HG03520 (cell line): ENCODE data around the gene EPHA5.
"Not testable (repeated sequence)": the region's sequence is repeated elsewhere in the genome, so short reads cannot be mapped to it uniquely, and the experiment has no call there.

Experiments
- ATAC-seq: cut with Tn5 transposase; IDR thresholded peaks from one replicate; pipeline ENCODE4 v1.9.1; 2021; ENCODE audit warnings: mild to moderate bottlenecking, moderate library complexity; ENCODE audit not compliant: unreplicated experiment

The EPHA5 gene

DNA sequence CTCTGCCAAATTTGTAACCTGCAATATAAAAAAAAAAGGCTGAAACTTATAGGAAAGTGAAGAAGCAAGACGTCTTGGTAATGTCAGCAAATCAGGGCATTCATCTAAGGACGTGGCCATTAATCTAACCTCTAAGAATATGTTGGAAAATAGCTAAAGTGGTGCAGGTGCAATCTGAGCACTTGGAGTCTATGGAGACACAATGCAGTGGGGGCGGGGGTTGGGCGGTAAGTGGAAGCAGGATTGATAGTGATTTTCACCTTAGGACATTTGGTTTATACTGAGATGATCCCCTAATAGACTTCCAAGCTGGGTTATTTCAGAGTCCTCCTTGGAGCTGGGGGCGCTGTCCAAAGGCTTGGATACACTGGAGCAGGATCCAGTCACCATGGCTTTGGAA, 283.4 kb downstream of the EPHA5 start:
- no peak for ATAC-seq

DNA sequence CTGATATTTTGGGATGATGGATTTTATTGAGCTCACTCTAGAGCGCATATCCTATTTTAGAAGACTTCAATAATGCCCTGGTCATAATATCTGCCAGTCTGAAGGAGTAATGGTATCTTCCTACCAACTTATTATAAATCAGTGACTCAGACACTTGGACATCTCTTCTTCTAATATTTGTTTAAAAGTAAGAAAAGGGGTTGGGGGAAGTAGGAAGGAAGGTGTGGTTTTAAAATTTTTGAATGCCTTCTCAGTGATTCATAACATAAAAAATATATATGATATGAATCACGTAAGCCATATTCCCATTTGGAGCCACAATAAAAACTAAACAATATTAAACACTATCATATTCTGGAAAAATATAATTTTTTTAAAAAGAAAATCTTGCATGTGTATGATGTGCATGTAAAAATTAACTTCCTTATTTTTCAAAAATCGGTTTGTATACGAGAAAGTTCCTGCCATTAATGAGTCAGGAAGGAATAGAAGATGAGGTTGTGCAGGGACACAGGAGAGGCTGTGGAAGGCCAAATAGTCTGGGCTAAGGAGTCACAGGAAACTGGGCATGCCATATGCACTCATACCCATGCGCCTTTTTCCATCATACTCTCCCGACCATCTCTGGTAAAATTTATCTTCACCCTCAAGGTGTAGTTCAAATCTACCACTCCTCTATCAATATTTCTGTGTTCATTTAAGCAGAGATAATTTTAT, 286.5 kb downstream of the EPHA5 start:
- no peak for ATAC-seq

DNA sequence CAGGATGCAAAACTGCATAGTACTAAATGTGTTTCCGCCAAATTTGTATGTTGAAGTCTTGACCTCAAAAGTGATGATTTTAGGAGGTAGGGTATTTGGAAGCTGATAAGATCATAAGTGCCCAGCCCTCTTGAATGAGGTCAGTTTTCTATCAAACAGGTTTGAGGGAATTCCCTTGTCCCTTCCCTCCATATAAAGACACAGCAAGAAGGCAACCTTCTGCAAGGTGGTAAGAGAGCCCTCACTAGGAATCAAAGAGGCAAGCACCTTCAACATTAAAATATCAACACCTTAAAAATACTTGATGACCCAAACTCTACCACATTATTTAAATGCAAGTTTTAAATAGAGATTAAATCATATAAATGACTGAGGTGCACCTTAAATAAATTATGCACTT, 288.6 kb downstream of the EPHA5 start:
- no peak for ATAC-seq

DNA sequence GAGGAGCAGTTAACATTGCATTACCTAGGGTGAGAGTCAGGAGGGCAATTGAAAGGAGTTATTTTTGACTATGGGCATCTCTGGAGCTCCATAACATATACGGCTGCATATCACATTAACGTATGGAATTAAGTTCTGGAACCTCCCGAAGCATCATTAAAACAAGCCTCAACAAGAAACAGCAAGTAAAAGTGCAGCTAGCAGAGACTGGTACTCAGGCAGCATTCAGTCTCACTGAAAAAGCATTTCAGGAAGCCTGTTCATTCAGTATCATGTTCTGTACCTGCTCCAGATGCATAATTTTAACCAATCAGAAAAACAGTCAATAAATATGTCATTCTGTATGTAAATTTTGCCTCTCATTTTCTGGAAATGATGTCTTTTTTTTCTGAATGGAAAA, 299.6 kb downstream of the EPHA5 start:
- ATAC-seq = no peak

DNA sequence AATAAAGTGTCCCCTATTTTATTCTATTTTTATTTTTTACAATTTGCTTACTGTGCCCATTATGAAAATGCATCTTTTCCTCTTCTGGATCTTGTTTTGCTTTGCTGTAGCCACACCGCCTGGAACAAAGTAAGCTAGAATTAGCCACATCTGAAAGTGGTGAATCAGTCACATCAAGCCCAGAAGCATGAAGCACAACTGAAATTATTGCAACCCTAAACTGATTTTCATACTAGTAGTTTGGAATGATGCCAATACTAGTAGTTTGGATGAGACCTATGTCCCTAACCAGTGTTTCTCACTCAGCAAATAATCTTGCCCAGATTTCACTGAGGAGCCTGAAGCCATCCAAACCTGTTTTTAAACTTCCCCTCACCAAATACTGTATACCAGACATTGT, 303.0 kb downstream of the EPHA5 start:
- no peak for ATAC-seq

DNA sequence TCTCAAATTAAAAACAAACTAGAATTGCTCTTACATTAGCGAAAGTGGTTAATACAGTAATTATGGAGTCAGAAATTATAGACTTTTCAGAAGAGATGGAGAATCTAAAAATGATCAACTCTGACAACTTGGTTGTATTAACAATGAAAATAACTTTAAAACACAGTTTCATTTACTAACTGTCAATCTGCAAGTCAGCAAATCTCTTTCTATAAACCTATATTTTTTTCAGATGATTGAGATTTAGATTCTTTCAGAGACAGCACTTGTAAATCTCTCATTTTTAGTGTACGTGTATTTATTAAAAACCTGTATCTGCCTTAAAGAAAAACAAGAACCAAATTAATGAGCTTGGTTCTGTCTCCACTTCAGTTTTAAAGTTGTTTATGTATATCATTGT, 311.4 kb downstream of the EPHA5 start:
- no peak for ATAC-seq

DNA sequence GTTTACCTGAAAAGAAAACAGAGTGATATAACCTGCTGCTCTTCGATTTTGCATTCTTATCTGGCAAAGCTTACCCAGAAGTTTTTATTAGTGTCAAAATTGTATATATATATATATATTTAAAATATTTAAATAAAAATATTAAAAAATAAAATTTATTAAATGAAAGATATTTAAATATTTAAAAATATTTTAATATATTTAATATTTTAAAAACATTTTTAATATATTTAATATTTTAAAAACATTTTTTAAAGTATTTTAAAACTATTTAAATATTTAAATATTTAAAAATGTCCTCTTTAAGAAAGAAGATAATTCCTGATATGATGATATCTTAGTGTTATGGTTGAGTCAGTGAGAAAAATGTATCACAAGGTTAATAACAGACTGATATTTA, 317.2 kb downstream of the EPHA5 start:
- no peak for ATAC-seq

DNA sequence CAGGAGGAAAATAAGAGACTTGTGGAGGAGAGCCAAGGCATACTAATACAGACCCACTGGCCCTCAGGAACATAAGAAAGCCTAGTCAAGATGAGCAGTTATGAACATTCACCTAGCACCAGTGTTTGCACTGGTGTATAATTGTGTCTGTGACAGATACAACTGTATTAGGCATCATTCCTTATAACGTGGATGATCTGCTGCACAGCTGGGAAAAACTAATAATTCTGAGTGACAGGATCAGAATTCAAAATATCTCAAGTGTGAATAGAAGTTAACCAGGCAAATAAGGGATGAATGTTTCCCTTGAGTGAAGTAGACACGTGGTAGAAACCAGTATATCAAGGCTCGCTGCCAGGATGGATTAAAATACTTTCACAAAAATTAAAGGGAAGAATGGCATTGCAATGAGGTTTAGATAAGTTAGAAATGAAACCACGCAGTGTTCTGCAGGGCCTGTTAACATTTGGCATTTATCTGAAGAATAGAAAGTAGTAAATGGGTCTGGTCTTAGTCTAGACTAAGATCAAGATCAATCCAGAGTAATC, 325.9 kb downstream of the EPHA5 start:
- no peak for ATAC-seq

DNA sequence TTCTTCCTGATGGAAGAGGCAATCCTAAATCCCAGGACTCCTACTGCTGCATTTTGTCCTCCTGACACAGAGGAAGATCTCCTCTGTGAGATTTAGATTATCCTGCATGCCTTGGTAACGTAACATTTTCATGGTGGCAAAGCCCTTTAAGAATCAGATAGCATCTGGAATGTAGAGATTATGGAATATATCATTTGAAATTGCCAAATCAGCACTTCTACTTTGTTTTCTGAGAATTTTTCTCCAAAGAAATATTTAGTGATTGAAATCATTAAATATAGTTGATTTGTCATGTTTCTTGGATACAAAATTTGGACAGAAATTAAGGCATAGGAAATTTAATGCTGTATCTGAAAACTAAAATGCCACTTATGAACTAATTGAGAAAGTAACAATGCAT, 326.9 kb downstream of the EPHA5 start:
- ATAC-seq = no peak

DNA sequence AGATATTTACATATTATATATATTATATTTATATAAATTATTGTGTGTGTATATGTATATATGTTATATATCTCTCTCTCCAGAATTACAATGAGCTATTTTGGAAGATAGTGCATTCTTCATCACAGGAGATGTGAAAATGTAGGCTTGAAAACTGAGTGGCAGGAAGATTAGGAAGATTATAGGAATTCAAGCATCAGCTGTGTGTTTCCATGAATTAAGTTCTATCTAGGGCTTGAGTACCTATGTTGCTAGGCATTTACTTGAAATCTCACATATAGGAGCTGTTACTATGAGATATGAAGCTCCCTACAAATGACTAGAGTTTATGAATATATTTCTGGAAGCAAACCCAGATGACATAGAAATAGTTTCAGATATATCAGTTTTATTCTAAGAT, 328.7 kb downstream of the EPHA5 start:
- ATAC-seq = no peak

DNA sequence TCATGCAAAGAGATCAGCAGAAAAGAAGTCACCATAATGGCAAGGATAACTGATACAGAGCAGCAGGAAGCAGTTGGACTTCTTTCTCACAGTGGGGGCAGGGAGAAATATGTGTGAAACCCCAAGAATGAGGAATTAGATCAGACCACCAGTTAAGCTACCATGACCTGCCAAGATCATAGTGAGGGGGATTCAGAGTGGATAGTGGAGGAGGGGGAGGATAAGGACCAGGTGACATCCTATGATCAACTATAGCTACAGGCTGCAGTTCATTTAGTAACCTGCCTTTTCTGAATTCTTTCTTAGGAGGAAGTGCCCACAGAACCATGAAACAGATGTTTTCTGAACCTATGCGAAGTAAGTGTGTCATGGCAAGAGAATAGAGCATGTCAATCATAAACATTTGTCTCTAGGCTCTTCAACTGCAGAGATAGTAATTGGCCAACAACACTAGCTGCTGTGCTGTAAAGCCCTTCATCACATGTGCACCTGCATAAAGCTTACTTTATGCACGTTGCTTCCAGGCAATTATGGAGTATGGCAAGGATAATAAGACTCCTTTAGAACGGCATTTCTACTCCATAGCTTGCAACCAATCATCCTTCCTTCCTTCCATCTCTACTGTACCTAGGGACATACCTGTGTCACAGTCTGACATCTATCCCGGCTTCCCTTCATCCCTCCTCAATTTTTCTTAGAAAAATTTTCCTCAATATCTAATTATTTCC, 329.7 kb downstream of the EPHA5 start:
- no peak for ATAC-seq

DNA sequence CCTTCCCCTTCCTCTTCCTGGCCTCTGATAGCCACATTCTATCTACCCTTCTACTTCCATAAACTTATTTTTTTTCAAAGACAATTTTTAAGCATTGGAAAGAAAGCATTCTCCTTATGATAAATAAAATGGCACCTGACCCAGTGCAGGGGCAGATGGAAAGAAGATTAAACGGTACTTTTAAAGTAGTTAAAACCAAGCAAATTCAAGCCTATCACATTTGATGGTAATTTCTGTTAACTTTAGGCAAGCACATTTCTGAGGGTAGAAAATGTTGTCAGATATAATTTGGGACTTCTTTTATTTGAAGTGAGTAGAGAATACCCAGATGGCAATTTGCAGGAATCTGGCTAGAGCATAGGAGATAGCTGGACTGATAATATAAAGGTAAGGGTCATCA, 332.9 kb downstream of the EPHA5 start:
- ATAC-seq = no peak

DNA sequence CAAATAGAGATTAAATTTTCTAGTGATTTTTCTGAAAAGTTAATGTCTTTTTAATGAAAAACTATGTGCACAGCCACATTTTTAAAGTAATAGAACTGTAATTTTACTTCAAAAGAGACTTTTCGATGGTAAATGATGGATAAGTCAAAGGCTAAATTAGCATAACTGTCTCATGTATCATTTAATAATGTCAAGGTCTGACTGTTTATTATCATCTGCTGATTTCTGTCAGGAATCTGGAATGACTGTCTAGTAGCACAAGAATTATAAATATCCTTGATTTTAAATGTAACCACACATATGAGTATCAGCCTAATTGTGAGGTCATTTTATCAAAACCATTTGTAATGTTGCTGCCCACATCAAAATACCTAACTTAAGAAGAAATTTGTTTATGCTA, 333.8 kb downstream of the EPHA5 start:
- ATAC-seq = no peak

DNA sequence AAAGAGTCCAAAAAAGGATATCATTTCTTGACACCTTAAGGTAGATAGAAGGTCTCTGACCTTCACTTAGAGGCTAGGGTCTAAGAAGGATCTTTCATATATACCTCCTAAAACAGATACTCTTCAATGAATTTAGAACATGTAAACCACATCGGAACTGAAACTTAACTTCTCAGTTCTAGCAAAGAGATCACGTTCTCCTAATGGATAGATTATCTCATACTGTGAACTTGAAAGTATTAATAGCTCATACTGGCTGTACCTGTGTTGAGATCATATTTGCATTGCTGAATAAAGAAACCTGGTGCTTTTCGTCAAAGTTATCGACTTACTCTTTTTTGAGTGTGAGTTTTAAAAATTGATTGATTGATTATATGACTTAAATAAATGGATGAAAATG, 353.8 kb downstream of the EPHA5 start:
- no peak for ATAC-seq

DNA sequence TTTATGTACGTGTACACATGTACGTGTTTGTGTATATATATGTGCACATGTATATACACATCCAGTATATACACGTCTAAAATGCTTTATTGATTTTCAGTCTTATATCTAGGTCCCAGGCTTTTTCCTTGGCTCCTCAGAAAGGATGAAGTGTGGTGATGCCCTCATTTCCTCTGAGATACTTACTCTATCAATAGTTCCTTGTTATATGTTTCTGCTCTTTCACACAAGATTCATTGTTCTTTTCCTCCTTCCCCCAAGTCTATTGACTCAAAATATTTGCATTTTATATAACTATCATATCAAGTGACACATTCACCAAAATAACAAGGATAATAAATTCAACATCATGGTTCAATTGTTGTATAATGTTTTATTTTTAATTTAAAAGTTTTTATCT, 359.2 kb downstream of the EPHA5 start:
- no peak for ATAC-seq

DNA sequence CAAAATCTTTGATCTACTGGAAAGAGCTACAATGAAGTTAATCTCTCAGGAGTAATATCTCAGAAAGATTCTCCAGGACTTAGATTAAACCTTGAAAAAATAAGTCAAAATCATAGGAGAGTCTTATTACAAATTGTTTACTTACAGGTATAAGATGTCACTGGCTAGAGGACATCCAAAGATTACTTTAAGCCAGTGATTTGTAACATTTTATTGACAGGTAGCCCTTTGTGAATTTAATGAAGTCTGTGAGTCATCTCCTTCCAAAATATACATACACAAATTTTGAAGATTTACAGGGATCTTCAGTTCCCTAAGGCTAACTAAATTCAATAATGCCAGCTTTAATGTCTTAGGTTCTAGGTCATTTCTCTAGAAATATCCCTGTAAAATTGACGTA, 359.7 kb downstream of the EPHA5 start:
- no peak for ATAC-seq

DNA sequence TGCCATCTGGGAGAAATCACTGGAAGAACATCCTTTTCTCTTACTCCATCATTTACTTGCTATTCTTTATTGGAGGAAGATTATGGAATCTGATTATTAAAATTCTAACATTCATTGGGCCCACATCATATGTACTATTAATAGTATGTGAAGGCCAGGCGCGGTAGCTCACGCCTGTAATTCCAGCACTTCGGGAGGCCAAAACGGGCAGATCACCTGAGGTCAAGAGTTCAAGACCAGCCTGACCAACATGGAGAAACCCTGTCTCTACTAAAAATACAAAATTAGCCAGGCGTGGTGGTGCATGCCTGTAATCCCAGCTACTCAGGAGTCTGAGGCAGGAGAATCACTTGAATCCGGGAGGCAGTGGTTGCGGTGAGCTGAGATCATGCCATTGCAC, 361.7 kb downstream of the EPHA5 start:
- ATAC-seq = not testable (repeated sequence)

DNA sequence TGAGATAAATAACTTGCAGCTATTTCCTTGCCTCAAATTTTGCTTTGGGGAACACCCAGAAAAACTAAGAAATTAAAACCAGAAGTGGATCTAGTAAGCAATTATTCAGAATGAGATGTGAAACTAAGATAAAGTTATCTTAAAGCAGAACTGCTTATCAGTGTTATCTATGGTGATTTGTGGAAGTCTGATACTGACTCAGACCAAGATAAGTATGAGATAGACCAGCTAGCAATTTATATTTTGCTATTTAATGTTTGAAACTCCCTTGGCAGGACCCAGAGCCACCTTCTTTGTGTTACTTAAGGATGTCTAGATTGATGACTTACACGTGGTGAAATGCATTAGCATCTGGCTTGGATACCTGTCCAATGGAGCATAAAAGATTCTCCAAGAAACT, 368.1 kb downstream of the EPHA5 start:
- ATAC-seq = no peak

DNA sequence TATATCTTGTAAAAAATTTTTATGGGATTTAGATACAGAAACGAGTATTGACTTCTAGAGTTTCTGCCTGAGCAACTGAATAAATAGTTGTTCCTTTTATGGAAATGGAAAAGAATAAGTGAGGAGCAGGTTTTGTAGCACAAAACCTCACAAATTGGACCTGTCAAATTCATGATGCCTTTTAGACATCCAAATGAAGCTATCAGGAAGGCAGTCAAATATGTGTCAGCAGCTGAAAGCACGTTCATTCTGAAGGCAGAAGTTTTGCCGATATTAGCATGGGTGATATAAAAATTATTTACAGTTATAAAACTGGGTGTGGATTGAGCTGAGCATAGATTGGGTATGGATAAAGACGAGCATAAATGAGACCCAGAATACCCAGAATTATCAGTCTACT, 374.0 kb downstream of the EPHA5 start:
- no peak for ATAC-seq

DNA sequence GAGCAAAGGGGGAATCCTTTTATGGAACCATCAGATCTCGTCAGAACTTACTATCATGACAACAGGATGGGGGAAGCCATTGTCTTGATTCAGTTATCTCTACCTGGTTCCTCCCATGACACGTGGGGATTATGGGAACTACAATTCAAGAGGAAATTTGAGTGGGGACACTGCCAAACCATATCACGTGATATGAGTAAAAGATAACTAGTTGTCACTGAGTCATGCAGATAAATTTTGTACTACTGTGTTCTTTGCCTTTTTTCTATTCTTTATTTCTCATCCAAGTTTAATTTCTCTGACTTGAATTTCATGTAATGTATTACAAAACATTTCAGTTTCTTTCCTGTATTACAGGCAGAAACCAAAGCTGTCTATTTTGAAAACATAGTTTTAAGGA, 383.2 kb downstream of the EPHA5 start:
- ATAC-seq = no peak
